ENCODE results near the gene PCSK6. TPM values are rescaled to one million over a fixed set of nuclear protein-coding genes. Genes with fewer than 3 reads are reported as not detected.
"Not testable (repeated sequence)": the region's sequence is repeated elsewhere in the genome, so short reads cannot be mapped to it uniquely, and the experiment has no call there.

The PCSK6 gene
- total and polyA plus RNA-seq, 2 of the 8 experiments (the other 6 are each of a cell fraction or from before 2014, with no cell fraction given): 1.9 to 4.0 TPM

DNA sequence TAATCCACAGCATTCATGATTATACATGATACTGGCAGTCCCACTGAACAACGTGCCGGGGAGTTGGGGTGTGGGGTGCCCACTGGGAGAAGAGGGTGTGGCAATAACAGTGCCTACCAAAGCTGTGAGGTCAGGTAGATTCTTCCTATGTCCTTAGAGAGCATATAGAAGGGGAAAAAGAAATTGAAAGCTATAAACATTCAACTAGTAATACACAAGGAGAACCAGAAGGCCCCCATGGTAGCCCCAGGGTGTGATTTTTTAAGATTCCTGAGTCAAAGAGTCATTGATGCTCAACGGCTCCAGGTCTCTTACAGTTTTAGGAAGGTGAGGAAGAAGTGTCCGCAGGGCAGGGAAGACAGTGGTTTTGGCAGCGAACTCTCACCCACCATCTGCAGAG, 25.8 kb downstream of the PCSK6 start:
- H4K5ac ChIP-seq (ENCODE audit: insufficient read length, low read depth, low read length); H2AK5ac ChIP-seq (ENCODE audit: low read depth, low read length); H2BK20ac ChIP-seq (ENCODE audit: low read length); POLR2A ChIA-PET (ENCODE audit: partially characterized antibody); H4K20me1 ChIP-seq (replicated peaks in 1 of 2; ENCODE audit: control insufficient read depth in 1 of 2, insufficient read depth in 2 of 2, low read length in 2 of 2); H3K36me3 ChIP-seq (ENCODE audit: control insufficient read depth in 2 of 4, insufficient read depth in 4 of 4, low read length in 3 of 4); CTCF ChIA-PET (ENCODE audit: partially characterized antibody); H2AFZ ChIP-seq (ENCODE audit: low read length); H3K56ac ChIP-seq (replicated peaks; ENCODE audit: insufficient read length, low read depth, low read length); H2BK120ac ChIP-seq (replicated peaks; ENCODE audit: low read depth, low read length); DNase-seq (ENCODE audit: low read depth in 1 of 2, low spot score in 2 of 2); H3K4me1 ChIP-seq (replicated peaks in 1 of 4; ENCODE audit: control insufficient read depth in 3 of 4, insufficient read depth in 4 of 4, low read length in 3 of 4); FAIRE-seq; H3K79me2 ChIP-seq (ENCODE audit: control insufficient read depth in 1 of 2, insufficient read depth in 2 of 2, low read length in 2 of 2); H3K27me3 ChIP-seq (replicated peaks in 1 of 4; ENCODE audit: control insufficient read depth in 3 of 4, extremely low read depth in 1 of 4, insufficient read depth in 3 of 4, low read length in 3 of 4); H3K9ac ChIP-seq (replicated peaks in 1 of 4; ENCODE audit: extremely low read depth in 1 of 4, low read depth in 3 of 4, low read length in 3 of 4); H3K14ac ChIP-seq (ENCODE audit: insufficient read length); H3K4me3 ChIP-seq (ENCODE audit: extremely low read depth in 1 of 4, insufficient read depth in 2 of 4, low read depth in 3 of 4, low read length in 4 of 4); H3K27ac ChIP-seq (ENCODE audit: low read depth, low read length); H3K18ac ChIP-seq (ENCODE audit: extremely low read depth, low read length); H3K4ac ChIP-seq (replicated peaks; ENCODE audit: insufficient read length, low read depth, low read length); H2BK15ac ChIP-seq (ENCODE audit: low read length); H2BK5ac ChIP-seq (ENCODE audit: low read depth, low read length); H3K23ac ChIP-seq (ENCODE audit: insufficient read length); H3K9me3 ChIP-seq (ENCODE audit: insufficient read depth in 2 of 2, low read depth in 1 of 2, low read length in 1 of 2); H3K4me2 ChIP-seq (ENCODE audit: insufficient read depth in 1 of 2, low read depth in 2 of 2, low read length in 2 of 2); H4K8ac ChIP-seq (ENCODE audit: extremely low read depth, insufficient read depth, low read length); H2BK12ac ChIP-seq (ENCODE audit: low read depth, low read length); H3K23me2 ChIP-seq (ENCODE audit: low read depth, low read length); H3K79me1 ChIP-seq (ENCODE audit: low read depth, low read length); H4K91ac ChIP-seq (replicated peaks; ENCODE audit: insufficient read length, low read length): not testable (repeated sequence)
- 96% methylated on average over 5 of the region's 5 CpGs; no CpG with 5 or more reads in 1 of the 2 experiments for WGBS, 2 experiments (ENCODE audit: extremely low coverage in 1 of 2, insufficient coverage in 1 of 2, insufficient read length in 1 of 2, insufficient replicate concordance in 2 of 2, low coverage in 1 of 2, low lambda C conversion rate in 2 of 2, missing lambda C conversion rate in 1 of 2)

Data from H1 (cell line).